Cardiac muscle cell (in vitro differentiated cells and primary cell): Measurements from ENCODE around the gene ZNF217. TPM values are rescaled to one million over a fixed set of nuclear protein-coding genes. Genes with fewer than 3 reads are reported as not detected.
"Not testable (repeated sequence)": the region's sequence is repeated elsewhere in the genome, so short reads cannot be mapped to it uniquely, and the experiment has no call there.

Experiments
- DNase-seq, 2 donors: peaks; one replicate each; pipeline versions ENCODE4 v3.0.0 to v3.0.0-alpha.2; 2010 to 2017; ENCODE audit warnings: low read depth in 1 of 2, low spot score in 1 of 2
- H3K27ac ChIP-seq: fragments of 200-600 bp; sonication (generic); 2 replicates; pipeline ENCODE4 v1.5.1; 2016
- H3K27me3 ChIP-seq: fragments of 200-600 bp; sonication (generic); 2 replicates; pipeline ENCODE4 v1.6.0; 2016; ENCODE audit warnings: control low read depth
- H3K36me3 ChIP-seq: fragments of 200-600 bp; sonication (generic); 2 replicates; pipeline ENCODE4 v1.5.1; 2016; ENCODE audit warnings: control low read depth
- H3K4me1 ChIP-seq: fragments of 200-600 bp; sonication (generic); 2 replicates; pipeline ENCODE4 v1.8.1; 2017; ENCODE audit warnings: low read depth, mild to moderate bottlenecking, mixed run types
- H3K4me3 ChIP-seq: fragments of 200-600 bp; sonication (generic); 2 replicates; pipeline ENCODE4 v1.5.1; 2016; ENCODE audit warnings: mild to moderate bottlenecking
- H3K9me3 ChIP-seq: fragments of 200-600 bp; sonication (generic); 2 replicates; pipeline ENCODE4 v1.5.1; 2017; ENCODE audit warnings: low read depth, mild to moderate bottlenecking, control low read depth
- polyA plus RNA-seq: library from polyadenylated mRNA; unstranded; fragments of >200 nt; fragmentation: Nextera tagmentation; extraction: Ambion mirVana; gene quantifications from 2 replicates; pipeline ENCODE4 v1.2.1, GENCODE V29; 2016
- total RNA-seq: library from RNA; depleted of rRNA; stranded (reverse); fragments of >200 nt; gene quantifications from 2 replicates; pipeline ENCODE4 v1.2.3, GENCODE V29; 2016
- TF ChIP-seq, protein P1 (sequence below): IDR thresholded peaks from 2 replicates; pipeline ENCODE4 v1.5.1; 2012; ENCODE audit warnings: low read depth, mild to moderate bottlenecking, low read length

Gene ZNF217
- total and polyA plus RNA-seq, 2 experiments from 2014 or later: 6.1 to 26.3 TPM

DNA sequence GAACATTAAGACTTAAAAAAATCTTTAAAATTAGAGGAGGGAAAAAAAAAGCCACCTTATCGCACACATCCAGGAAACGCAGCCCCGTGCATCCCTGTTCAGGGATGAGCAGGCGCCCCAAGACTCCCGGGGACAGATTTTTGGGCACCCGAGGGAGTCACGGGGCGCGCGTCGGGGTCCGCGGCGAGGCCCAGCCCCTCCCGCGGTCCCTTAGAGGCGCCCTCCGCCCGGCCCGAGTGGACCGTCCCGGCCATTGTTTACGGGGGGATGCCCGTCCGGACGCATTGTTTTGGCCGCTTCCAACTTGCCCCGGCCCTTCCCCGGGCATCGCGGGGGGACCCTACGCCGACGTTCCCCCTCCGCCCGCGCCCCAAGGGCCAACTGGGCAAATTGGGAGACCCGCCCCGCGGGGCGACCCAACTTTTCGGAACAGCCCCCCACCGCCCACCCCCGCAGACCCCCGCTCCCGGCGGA is 610 bp downstream of the ZNF217 start:
- H3K4me3 ChIP-seq: peak overlapping the region; percentile 92
- no peaks in the 10 kb centered on the region for H3K36me3 ChIP-seq
- no peaks in the 10 kb centered on the region for H3K9me3 ChIP-seq
- TF ChIP-seq, protein P1, sequence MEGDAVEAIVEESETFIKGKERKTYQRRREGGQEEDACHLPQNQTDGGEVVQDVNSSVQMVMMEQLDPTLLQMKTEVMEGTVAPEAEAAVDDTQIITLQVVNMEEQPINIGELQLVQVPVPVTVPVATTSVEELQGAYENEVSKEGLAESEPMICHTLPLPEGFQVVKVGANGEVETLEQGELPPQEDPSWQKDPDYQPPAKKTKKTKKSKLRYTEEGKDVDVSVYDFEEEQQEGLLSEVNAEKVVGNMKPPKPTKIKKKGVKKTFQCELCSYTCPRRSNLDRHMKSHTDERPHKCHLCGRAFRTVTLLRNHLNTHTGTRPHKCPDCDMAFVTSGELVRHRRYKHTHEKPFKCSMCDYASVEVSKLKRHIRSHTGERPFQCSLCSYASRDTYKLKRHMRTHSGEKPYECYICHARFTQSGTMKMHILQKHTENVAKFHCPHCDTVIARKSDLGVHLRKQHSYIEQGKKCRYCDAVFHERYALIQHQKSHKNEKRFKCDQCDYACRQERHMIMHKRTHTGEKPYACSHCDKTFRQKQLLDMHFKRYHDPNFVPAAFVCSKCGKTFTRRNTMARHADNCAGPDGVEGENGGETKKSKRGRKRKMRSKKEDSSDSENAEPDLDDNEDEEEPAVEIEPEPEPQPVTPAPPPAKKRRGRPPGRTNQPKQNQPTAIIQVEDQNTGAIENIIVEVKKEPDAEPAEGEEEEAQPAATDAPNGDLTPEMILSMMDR: no peak
- peak in 1 of 2 donors; percentile 30 for DNase-seq
- no peaks in the 10 kb centered on the region for H3K27me3 ChIP-seq
- H3K27ac ChIP-seq: peak overlapping the region; percentile 96
- peaks cover 44% of the 10 kb centered on the region for H3K4me1 ChIP-seq

DNA sequence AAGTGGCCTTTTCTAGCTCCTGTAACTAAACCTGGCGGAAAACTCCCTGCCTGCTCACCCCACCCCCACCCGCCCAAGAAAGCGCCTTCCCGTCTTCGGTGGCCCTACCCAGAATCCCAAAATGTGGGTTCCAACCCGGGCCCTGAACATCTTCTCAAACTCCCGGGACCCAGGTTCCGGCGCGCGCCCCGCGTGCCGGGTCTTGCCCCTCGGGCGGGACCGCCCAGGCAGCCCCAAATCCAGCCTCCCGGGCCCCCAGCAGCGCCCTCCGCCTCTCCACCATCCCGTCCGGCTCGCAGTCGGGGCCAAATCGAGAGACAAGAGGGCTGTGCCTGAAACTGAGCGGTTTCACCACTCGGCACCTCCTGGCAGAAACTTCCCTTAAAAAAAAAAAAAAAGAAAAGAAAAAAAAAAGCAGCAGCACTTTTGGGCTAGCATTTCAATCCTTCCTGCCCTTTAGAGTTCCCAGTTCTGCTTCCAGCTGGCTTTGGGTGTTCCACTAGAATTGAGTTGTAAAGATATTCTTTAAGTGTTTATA is 1.1 kb downstream of the ZNF217 start:
- Histone ChIP-seq H3K4me1 (peaks cover 46% of the 10 kb centered on the region), H3K27ac (peak overlapping the region; percentile 96), H3K4me3 (peak overlapping the region; percentile 92)
- not testable (repeated sequence) for H3K27me3 ChIP-seq, H3K36me3 ChIP-seq, H3K9me3 ChIP-seq
- peak; percentile 51 to 79 for DNase-seq

DNA sequence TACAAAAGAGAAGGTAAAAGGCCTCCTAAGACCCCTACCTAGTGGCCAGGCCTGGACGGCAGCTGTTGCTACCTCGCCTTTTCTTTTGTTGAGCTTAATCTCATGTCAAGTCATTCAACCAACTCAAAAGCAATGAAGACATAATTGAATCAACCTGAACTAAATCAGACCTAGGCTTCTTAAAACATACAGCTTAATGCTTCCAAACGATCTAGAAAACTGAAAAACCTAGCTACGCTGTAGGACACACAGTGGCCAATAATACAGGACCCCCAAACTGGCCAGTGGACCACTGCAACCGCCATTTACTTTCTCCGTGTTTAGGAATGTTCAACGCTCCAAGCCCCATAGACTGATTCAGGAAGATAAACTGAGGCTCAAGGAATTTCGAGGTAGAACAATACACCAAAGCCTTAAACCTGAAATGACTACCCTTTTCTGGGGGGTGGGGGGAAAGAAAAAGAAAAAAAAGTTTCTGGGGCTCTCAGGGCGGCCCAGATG is 1.6 kb downstream of the ZNF217 start:
- H3K36me3 ChIP-seq, DNase-seq, H3K27me3 ChIP-seq, H3K9me3 ChIP-seq: not testable (repeated sequence)
- peak overlapping the region; percentile 92 for H3K4me3 ChIP-seq
- H3K27ac ChIP-seq: peak overlapping the region; percentile 96
- H3K4me1 ChIP-seq: peaks cover 45% of the 10 kb centered on the region

DNA sequence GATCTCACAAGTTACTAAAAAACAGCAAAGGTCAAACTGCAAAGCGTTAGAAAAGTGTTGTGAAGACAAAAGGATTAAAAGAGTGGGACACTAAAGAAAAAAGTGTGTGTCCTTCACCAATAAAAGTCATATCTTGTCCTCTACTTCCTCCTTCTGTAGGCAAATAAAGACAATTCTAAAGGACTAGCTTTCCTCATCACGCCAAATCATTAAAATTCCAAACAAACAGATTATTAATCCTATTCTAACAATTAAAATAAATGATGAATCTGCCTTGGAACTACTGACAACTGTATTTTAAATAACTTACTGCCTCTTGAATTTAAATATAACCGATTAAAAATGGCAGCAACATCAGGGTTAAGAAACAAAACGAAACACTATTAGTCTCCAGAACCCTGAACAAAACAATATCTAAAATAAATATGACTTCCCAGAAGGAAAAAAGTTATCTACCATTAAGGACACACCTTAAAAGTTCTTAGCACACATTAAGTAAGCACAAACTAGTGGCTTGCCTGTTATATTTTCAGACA is 2.4 kb downstream of the ZNF217 start:
- Histone ChIP-seq H3K4me1 (peaks cover 45% of the 10 kb centered on the region), H3K27ac (peak overlapping the region; percentile 96), H3K4me3 (peak overlapping the region; percentile 92)
- DNase-seq, H3K27me3 ChIP-seq, H3K9me3 ChIP-seq, H3K36me3 ChIP-seq: not testable (repeated sequence)

DNA sequence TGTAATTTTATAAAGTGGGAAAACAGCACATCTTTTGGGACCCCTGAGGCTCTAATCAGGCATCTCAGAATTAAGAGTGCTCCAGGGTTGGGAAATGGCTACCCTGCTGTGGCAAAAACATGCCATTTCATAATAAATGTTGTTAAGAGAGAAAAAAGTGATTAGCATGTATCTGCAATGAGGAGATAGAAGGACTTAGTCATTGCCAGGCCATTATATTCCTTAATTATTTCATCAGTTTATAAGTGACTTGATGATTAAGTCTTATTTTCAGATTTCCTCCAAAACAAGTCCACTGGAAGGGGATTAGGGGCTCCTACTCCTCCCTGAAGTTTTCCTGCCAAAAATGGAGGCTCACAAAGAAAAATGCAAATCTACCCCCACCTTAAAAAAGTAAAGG is 3.0 kb downstream of the ZNF217 start:
- Histone ChIP-seq H3K4me3 (peak overlapping the region; percentile 92), H3K4me1 (peaks cover 45% of the 10 kb centered on the region), H3K27ac (peak overlapping the region; percentile 96)
- DNase-seq, H3K36me3 ChIP-seq, H3K9me3 ChIP-seq, H3K27me3 ChIP-seq: not testable (repeated sequence)

DNA sequence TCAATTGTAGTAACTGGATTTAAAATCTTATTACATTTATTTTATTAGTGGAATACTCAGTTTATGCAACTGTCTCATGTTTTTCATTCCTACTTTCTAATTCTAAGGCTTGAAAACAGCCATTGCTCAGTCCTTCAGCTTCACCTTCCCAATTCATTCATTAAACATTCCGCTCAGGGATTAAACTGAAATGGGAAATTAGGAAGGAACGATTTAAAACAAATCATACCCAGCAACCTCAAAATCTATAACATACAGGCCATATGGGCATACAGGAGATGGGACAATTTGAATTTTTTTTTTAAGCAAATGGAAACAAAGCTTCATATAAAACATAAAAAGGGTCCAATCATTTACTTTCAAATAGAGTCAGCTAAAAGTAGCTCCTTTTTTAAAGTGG is 3.5 kb downstream of the ZNF217 start:
- not testable (repeated sequence) for H3K36me3 ChIP-seq, DNase-seq, H3K27me3 ChIP-seq, H3K9me3 ChIP-seq
- peaks cover 47% of the 10 kb centered on the region for H3K4me1 ChIP-seq
- peak overlapping the region; percentile 92 for H3K4me3 ChIP-seq
- peak overlapping the region; percentile 96 for H3K27ac ChIP-seq

DNA sequence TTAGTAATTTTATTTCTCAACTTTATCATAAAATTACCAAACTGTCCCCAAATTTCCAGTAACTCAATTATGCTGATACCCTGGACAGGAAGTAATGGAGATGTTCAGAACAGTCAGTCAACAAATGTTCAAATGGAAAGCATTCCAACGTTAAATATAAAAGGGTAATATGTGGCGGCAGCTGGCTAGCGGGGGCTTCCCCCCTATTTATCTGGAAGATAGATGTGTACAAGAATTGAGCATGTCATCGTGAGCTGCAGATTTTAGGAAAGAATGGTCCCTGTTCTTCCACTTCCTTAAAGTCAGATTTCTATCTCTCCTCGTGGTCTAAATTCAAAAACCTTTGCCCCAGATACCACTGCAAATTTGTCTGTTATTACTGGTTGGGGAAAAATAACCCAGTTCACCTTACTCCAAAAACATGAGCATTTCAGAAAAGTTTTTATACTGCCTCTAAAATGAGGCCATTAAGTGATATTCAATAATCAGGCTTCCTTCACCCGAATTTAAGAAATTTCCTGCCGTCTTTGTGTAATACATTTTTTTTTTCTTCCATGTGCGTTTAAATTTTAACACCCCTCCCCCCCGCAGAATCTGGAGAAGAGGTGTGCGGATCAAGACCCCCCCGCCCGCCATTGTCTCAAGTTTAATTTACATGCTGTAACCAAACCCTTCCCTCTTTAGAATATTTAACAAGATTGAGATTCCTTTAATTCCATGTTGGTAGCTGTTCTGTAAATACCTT is 4.1 kb downstream of the ZNF217 start:
- H3K27me3 ChIP-seq, H3K9me3 ChIP-seq, H3K36me3 ChIP-seq, DNase-seq: not testable (repeated sequence)
- Histone ChIP-seq H3K27ac (peak overlapping the region; percentile 96), H3K4me3 (peak overlapping the region; percentile 92), H3K4me1 (peaks cover 46% of the 10 kb centered on the region)

DNA sequence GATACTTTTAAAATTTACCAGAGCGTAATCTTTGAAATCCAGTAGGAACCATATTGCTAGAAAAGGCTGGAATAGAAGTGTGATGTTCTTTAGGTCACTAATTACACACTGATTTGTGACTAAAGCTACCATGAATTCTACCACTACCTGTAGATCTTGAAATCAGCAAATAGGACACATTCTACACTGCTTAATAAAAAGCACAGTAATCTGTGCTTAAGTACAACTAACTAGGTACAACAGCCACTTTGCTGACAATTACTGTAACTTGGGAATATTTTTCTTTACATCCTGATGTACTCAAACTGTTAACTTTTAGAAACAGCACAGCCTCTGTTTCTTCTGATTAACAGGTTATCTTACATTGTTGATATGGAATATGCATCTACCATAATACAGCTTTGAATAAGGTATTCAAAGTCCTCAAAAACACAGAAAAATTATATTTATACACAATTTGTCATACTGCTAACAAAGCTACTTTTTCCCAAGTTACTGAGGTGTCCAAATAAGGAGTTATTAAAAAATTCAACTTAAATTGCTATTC is 6.4 kb downstream of the ZNF217 start:
- H3K4me1 ChIP-seq: peaks cover 51% of the 10 kb centered on the region
- H3K36me3 ChIP-seq, H3K9me3 ChIP-seq, H3K27me3 ChIP-seq, DNase-seq: not testable (repeated sequence)
- H3K27ac ChIP-seq: peak overlapping the region; percentile 65
- H3K4me3 ChIP-seq: peak overlapping the region; percentile 4

DNA sequence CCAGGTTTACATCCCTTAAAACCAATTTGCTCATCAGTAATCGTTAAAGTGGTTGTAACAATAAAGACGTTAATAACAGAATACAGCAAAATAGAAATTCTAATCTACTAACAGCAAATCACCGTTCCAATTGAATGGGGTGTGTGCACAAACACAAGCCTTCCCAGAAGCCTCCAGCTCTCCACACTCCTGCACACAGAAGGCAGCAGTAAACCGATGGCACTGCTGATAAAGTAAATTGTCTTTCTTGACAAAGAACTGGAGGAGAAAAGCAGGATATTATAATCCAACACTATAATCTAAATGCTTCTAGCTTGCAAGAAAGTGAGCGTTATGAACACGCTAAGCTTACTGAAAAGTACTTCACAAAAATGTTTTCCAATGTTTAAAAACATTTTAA is 7.0 kb downstream of the ZNF217 start:
- peak overlapping the region; percentile 65 for H3K27ac ChIP-seq
- H3K27me3 ChIP-seq: no peaks in the 10 kb centered on the region
- no peaks in the 10 kb centered on the region for H3K9me3 ChIP-seq
- H3K36me3 ChIP-seq: peaks cover 11% of the 10 kb centered on the region
- no peak overlapping the region for H3K4me3 ChIP-seq
- H3K4me1 ChIP-seq: peaks cover 51% of the 10 kb centered on the region
- TF ChIP-seq, protein P1: no peak
- no peak for DNase-seq

DNA sequence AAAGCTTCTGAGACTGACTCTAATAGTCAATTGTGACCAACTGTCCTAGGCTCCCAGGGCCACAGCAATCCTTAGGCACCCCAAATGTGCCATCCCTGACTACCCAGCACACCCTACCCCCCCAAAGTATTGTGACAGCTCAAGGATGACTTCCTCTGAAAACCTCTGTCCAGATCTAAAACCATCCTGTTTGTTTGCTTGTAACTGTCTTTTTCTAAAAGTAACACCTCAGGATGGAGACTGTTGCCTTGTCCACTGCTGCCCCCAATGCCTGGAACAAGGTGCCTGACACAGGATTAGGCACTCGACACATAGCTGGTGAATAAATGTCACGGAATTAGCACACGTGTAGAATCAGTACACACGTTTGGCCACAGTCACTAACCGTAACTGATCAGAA is 7.7 kb downstream of the ZNF217 start:
- not testable (repeated sequence) for H3K4me3 ChIP-seq, H3K9me3 ChIP-seq, DNase-seq, H3K27me3 ChIP-seq
- Histone ChIP-seq H3K36me3 (peaks cover 19% of the 10 kb centered on the region), H3K27ac (peak overlapping the region; percentile 65), H3K4me1 (peaks cover 53% of the 10 kb centered on the region)

DNA sequence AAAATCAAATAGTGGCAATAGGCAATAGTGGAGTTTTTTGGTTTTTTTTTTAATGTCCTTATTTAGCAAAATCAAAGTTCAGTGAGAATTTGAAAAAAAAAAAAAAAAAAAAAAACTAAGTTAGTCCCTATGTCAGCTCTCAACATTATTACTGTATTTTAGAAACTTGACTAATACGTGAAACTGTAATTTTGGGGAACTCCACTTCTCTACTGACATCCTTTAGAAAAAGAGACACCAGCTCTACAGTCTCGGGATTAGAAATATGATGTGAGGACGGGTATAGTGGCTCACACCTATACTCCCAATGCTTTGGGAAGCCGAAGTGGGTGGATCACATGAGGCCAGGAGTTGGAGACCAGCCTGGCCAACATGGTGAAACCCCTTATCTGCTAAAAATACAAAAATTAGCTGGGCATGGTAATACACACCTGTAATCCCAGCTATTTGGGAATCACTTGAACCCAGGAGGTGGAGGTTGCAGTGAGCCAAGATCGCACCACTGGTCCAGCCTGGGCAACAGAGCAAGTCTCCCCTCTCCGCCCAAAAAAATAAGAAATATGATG is 8.6 kb downstream of the ZNF217 start:
- not testable (repeated sequence) for H3K27me3 ChIP-seq, H3K27ac ChIP-seq, H3K4me3 ChIP-seq, DNase-seq, H3K9me3 ChIP-seq
- Histone ChIP-seq H3K36me3 (peaks cover 20% of the 10 kb centered on the region), H3K4me1 (peaks cover 57% of the 10 kb centered on the region)
